GM12872 (cell line): ENCODE measurements around the gene PARP14.

Source experiments
- TF ChIP-seq, protein P1 (sequence below): IDR thresholded peaks from 3 replicates; pipeline ENCODE4 v1.5.1; 2011; ENCODE audit warnings: low read depth, mild to moderate bottlenecking, low read length, moderate library complexity; ENCODE audit not compliant: insufficient read depth

PARP14 gene

DNA sequence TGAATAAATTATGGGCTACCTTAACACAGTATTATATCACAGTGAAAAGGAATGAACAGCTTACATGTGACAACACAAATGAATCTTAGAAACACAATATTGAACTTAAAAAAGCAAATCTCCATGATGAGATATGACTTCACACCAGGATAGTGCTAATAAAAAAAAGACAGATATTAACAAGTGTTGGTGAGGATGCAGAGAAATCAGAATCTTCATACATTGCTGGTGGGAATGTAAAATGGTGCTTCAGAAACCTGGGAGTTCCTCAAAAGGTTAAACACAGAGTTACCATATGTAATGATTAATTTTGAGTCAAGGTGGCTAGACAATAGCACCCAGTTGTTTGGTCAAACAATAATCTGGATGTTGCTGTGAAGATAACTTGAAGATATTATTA, 61.6 kb downstream of the PARP14 start:
- TF ChIP-seq, protein P1, sequence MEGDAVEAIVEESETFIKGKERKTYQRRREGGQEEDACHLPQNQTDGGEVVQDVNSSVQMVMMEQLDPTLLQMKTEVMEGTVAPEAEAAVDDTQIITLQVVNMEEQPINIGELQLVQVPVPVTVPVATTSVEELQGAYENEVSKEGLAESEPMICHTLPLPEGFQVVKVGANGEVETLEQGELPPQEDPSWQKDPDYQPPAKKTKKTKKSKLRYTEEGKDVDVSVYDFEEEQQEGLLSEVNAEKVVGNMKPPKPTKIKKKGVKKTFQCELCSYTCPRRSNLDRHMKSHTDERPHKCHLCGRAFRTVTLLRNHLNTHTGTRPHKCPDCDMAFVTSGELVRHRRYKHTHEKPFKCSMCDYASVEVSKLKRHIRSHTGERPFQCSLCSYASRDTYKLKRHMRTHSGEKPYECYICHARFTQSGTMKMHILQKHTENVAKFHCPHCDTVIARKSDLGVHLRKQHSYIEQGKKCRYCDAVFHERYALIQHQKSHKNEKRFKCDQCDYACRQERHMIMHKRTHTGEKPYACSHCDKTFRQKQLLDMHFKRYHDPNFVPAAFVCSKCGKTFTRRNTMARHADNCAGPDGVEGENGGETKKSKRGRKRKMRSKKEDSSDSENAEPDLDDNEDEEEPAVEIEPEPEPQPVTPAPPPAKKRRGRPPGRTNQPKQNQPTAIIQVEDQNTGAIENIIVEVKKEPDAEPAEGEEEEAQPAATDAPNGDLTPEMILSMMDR: no peak

DNA sequence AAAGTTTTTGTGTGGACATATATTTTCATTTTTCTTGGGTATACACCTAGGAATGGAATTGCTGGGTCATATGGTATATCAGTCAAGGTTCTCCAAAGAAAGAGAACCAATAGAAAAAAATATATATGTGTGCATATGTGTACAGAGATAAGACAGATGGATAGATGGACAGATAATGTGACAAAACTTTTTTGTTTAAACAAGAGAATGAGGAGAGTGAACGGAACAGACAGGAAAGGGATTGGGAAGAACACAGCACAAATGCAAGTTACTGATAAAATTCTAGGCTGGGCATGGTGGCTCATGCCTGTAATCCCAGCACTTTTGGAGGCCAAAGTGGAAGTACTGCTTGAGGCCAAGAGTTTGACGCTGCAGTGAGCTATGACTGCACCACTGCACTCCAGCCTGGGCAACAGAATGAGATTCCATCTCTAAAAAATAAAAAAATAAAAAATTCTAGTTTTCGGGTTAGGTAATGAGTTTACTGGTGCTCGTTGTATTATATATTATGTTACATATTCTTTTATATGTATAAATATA, 63.0 kb downstream of the PARP14 start:
- TF ChIP-seq, protein P1: no peak

DNA sequence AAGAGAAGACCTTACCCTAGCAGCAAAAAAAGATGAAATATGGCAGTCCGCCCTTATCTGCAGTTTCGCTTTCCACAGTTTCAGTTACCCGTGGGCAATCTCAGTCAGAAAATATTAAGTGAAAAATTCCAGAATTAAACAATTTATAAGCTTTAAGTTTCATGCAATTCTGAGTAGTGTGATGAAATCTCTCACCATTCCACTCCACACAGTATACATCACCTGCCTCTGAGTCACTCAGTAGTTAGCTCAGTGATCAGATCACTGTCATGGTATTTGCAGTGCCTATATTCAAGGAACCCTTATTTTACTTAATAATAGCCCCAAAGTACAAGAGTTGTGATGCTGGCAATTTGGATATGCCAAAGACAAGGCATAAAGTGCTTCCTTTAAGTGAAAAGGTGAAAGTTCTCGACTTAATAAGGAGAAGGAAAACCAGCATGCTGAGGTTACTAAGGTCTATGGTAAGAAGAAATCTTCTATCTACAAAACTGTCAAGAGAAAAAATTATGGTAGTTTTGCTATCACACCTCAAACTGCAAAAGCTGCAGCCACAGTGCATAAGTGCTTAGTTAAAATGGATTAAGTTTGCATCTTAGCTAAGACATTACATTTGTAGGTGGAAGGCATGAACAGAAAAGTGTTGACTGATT, 64.9 kb downstream of the PARP14 start:
- TF ChIP-seq, protein P1: no peak

DNA sequence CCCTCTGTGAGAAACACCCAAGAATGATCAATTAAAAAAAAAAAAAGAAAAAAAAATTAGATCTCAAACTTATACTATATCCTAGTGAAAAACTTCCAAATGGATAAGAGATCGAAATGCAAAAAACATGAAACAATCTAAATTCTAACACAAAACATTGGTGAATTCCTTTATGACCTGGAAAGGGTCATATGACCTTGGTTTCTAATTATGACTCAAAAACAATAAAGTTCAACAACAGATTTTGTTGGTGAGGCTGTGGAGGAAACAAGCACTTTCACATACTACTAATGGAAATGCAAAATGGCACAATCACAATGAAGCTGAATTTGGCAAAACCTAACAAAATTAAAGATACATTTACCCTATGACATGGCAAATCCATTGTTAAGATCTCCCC, 67.7 kb downstream of the PARP14 start:
- TF ChIP-seq, protein P1: no peak

DNA sequence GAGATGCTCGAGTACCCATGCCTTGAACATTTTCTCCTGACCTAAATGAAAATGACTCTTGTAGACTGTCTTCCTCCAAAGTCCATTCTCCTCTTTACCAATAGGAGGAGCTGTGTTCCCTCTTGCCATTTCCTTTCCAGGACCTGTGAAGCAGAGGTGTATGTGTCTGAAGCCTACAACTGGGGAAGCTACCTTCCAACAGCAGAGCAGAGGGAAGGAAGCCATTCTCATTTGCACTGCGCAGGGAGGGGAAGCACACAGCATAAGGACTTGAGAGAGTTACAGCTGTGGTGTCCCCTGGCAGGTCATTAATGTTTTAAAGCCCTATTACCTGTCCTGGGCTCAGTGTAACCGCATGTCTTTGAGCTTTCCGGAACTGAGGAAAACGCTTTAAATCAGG, 74.3 kb downstream of the PARP14 start:
- TF ChIP-seq, protein P1: peak; percentile 89

DNA sequence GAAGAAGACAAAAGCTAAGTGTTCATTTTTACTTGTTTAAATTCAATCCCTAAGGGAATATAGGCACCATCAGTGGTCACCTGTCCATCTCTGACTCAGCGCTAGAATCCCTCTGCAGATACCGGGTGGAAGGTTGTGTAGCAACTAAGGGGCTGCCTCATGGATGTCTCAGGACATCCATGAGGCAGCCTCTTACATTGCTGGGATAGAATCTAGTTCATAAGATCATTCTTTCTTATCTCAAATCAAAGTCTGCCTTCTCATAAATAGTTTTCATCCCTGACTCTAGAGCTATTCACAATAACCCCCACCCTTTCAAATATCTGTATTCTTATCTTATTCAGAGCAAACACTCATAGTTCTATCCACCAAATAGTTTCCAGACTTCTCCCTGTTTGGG, 74.9 kb downstream of the PARP14 start:
- TF ChIP-seq, protein P1: no peak

DNA sequence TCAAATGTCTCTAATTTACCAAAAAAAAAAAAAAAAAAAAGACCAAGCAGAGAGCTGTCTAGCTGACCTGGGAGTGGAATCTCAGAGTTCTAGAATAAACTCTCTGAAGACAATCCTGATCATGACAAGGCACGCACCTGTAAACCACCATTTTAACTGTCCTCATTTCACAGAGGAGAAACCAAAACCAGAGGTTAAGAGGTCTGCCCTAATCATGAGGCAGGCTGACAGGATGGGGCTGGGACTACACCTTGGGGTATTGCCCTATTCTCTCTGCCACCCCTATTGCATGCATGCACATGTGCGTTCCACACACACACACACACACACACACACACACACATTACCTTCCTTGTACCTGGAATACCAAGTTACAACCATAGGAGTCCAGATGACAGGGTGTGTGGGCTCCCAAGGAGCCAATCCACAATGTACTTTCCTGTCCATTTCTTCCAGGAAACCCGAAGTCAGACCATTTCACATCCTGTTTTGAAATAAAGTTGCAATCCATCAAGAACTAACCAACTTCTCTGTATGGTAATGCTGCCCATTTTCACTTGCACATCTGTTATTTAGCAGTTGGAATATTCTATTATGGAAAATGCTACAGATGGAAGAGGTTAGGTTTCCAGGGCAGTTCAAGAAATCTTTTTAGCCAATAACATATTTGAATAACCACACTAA, 78.4 kb downstream of the PARP14 start:
- TF ChIP-seq, protein P1: no peak
